MM.1S (cell line): Measurements from ENCODE around the gene OR1B1.

Experiments used
- DNase-seq: peaks from one replicate; pipeline ENCODE4 v3.0.0-alpha.2; 2015
- H2AFZ ChIP-seq: fragments of 300-600 bp; sonication (generic); 2 replicates; pipeline ENCODE4 v1.6.0; 2016; ENCODE audit warnings: antibody characterized with exemption, low read length
- H3F3A ChIP-seq: fragments of 300-600 bp; sonication (generic); 2 replicates; pipeline ENCODE4 v1.6.1; 2016; ENCODE audit warnings: mild to moderate bottlenecking, antibody characterized with exemption, low read length, moderate library complexity, mixed read lengths; ENCODE audit not compliant: insufficient read depth
- H3K27ac ChIP-seq: fragments of 300-600 bp; sonication (generic); 2 replicates; pipeline ENCODE4 v1.5.1; 2016; ENCODE audit warnings: mild to moderate bottlenecking, low read length
- H3K27me3 ChIP-seq: fragments of 300-600 bp; sonication (generic); replicated peaks from 2 replicates; pipeline ENCODE4 v1.6.0; 2016; ENCODE audit warnings: low read length; ENCODE audit not compliant: insufficient read depth
- H3K36me3 ChIP-seq: fragments of 300-600 bp; sonication (generic); replicated peaks from 2 replicates; pipeline ENCODE4 v1.6.1; 2016; ENCODE audit warnings: mild to moderate bottlenecking, low read length, mixed read lengths; ENCODE audit not compliant: insufficient read depth
- H3K4me1 ChIP-seq: fragments of 300-600 bp; sonication (generic); 2 replicates; pipeline ENCODE4 v1.6.1; 2016; ENCODE audit warnings: low read length, mixed read lengths
- H3K4me2 ChIP-seq: fragments of 300-600 bp; sonication (generic); 2 replicates; pipeline ENCODE4 v1.6.0; 2016; ENCODE audit warnings: low read depth, low read length
- H3K4me3 ChIP-seq: fragments of 300-600 bp; sonication (generic); 2 replicates; pipeline ENCODE4 v1.5.1; 2016; ENCODE audit warnings: low read length, mixed read lengths
- H3K79me2 ChIP-seq: fragments of 300-600 bp; sonication (generic); 2 replicates; pipeline ENCODE4 v1.6.1; 2016; ENCODE audit warnings: mixed run types, low read length, mixed read lengths
- H3K9ac ChIP-seq: fragments of 300-600 bp; sonication (generic); 2 replicates; pipeline ENCODE4 v1.6.1; 2016; ENCODE audit warnings: low read length, mixed read lengths
- H3K9me2 ChIP-seq: fragments of 300-600 bp; sonication (generic); replicated peaks from 2 replicates; pipeline ENCODE4 v1.6.1; 2016; ENCODE audit warnings: mild to moderate bottlenecking, low read length, mixed read lengths; ENCODE audit not compliant: insufficient read depth
- H3K9me3 ChIP-seq: fragments of 300-600 bp; sonication (generic); replicated peaks from 2 replicates; pipeline ENCODE4 v1.6.1; 2016; ENCODE audit warnings: mild to moderate bottlenecking, low read length, mixed read lengths; ENCODE audit not compliant: insufficient read depth
- H4K20me1 ChIP-seq: fragments of 300-600 bp; sonication (generic); 2 replicates; pipeline ENCODE4 v1.6.1; 2016; ENCODE audit warnings: mild to moderate bottlenecking, low read length, moderate library complexity, mixed read lengths; ENCODE audit not compliant: insufficient read depth
- CTCF ChIP-seq: fragments of 300-600 bp; sonication (generic); IDR thresholded peaks from 2 replicates; pipeline ENCODE4 v1.5.1; 2016; ENCODE audit warnings: antibody characterized with exemption, low read length, mixed read lengths
- EZH2 ChIP-seq: fragments of 300-600 bp; sonication (generic); optimal IDR thresholded peaks from 2 replicates; pipeline ENCODE3; 2017; ENCODE audit warnings: low read depth, mild to moderate bottlenecking, antibody characterized with exemption, low read length, mixed read lengths
- EZH2phosphoT487 ChIP-seq: fragments of 300-600 bp; sonication (generic); IDR thresholded peaks from 2 replicates; pipeline ENCODE4 v1.6.1; 2018; ENCODE audit warnings: antibody characterized with exemption, low read length

Gene OR1B1

GRCh38 chr9:122619996-122620395, 37.4 kb downstream of the OR1B1 start:
- no peak for DNase-seq
- H2AFZ ChIP-seq, result no peak overlapping the region
- H3K9me3 ChIP-seq, result no peaks in the 10 kb centered on the region
- H3K27ac ChIP-seq, result no peak overlapping the region
- H3K36me3 ChIP-seq, result no peaks in the 10 kb centered on the region
- H3K9ac ChIP-seq, result no peak overlapping the region
- H3K27me3 ChIP-seq, result no peaks in the 10 kb centered on the region
- H3K9me2 ChIP-seq, result no peaks in the 10 kb centered on the region
- H3K4me1 ChIP-seq, result no peaks in the 10 kb centered on the region
- H3K4me2 ChIP-seq, result no peak overlapping the region
- no peaks in the 10 kb centered on the region for H3K79me2 ChIP-seq
- no peaks in the 10 kb centered on the region for H4K20me1 ChIP-seq
- no peak overlapping the region for H3K4me3 ChIP-seq
- H3F3A ChIP-seq, result no peaks in the 10 kb centered on the region
- TF ChIP-seq EZH2 (no peak), CTCF (no peak), EZH2phosphoT487 (no peak)

- TF ChIP-seq CTCF (no peak), EZH2 (no peak), EZH2phosphoT487 (no peak)
- Histone ChIP-seq H2AFZ (no peak within 1 kb of the TSS), H3K27ac (no peak within 1 kb of the TSS), H3K27me3 (no peaks in the 10 kb centered on the region), H3K9me2 (no peaks in the 10 kb centered on the region), H3K9ac (no peak within 1 kb of the TSS), H3K36me3 (no peaks in the 10 kb centered on the region), H3K9me3 (no peaks in the 10 kb centered on the region), H3K4me3 (no peak within 1 kb of the TSS), H3F3A (no peaks in the 10 kb centered on the region), H3K4me1 (no peaks in the 10 kb centered on the region), H3K79me2 (no peaks in the 10 kb centered on the region), H3K4me2 (no peak within 1 kb of the TSS), H4K20me1 (no peaks in the 10 kb centered on the region)
- DNase-seq, result no peak
These were observed 43.1 kb downstream of the OR1B1 start, which contains the start of gene OR1Q1 for GRCh38 chr9:122614362-122614761. OR1Q1 (plus strand) TSS chr9:122614738; CDS start chr9:122614738, 0 bp downstream.

- Histone ChIP-seq H3K4me2 (no peak overlapping the region), H3F3A (no peaks in the 10 kb centered on the region), H3K9me3 (no peaks in the 10 kb centered on the region), H2AFZ (no peak overlapping the region), H3K27me3 (no peaks in the 10 kb centered on the region), H3K4me3 (no peak overlapping the region), H3K4me1 (no peaks in the 10 kb centered on the region), H3K79me2 (no peaks in the 10 kb centered on the region), H3K36me3 (no peaks in the 10 kb centered on the region), H3K9me2 (no peaks in the 10 kb centered on the region), H3K9ac (no peak overlapping the region), H3K27ac (no peak overlapping the region), H4K20me1 (no peaks in the 10 kb centered on the region)
- DNase-seq, result no peak
- TF ChIP-seq CTCF (no peak), EZH2phosphoT487 (no peak), EZH2 (no peak)
These were observed 47.6 kb downstream of the OR1B1 start for GRCh38 chr9:122609804-122610203.
